GM13976 (cell line): Measurements from ENCODE around the gene KCNH6.

Experiments
- DNase-seq: peaks from one replicate; pipeline ENCODE4 v3.0.0; 2012; ENCODE audit warnings: low spot score
- in situ Hi-C: fragments of 300-500 bp; cut with MboI; formaldehyde crosslinking; loops from one replicate; pipeline ENCODE4 v1.12.0; 2022; ENCODE audit warnings: low sequenced_read_pairs, mixed read lengths, inconsistent platforms; ENCODE audit not compliant: unreplicated experiment
- TF ChIP-seq, protein P1 (sequence below): IDR thresholded peaks from 2 replicates; pipeline ENCODE4 v1.5.1; 2012; ENCODE audit warnings: borderline replicate concordance, mild to moderate bottlenecking; ENCODE audit not compliant: insufficient read depth; ENCODE audit errors: extremely low read depth, missing control alignments, control extremely low read depth

The KCNH6 gene

DNA sequence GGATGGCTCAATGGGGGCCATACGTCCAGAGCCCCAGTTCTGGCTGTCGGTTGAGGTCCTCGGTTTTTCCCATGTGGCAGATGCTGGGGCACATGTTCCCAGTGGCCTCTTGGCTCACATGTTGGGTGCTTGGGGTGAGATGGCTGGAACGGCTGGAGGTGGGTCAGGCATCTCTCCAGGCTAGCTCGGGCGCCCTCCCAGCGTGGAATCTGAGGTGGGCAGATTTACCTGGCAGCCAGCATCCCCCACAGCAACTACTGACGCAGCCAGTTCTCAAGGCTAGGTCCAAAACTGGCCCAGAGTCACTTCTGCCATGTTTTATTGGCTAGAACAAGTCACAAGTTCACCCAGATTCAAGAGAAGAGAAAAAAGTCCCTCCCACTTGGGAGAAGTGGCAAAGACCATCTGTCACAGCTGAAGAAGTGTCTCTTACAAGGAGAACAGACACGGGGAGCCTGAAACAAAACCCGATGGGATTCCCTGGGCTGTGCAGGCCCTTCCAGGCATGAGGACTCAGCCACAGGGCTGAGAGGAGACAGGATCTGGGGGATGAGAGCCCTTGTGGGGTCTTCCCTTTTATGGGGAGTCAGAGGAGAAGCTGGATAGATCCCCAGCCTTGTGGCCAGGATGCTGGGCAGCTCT, 31.1 kb upstream of the KCNH6 start:
- in situ Hi-C loops: no loop called here
- DNase-seq: no peak
- TF ChIP-seq, protein P1, sequence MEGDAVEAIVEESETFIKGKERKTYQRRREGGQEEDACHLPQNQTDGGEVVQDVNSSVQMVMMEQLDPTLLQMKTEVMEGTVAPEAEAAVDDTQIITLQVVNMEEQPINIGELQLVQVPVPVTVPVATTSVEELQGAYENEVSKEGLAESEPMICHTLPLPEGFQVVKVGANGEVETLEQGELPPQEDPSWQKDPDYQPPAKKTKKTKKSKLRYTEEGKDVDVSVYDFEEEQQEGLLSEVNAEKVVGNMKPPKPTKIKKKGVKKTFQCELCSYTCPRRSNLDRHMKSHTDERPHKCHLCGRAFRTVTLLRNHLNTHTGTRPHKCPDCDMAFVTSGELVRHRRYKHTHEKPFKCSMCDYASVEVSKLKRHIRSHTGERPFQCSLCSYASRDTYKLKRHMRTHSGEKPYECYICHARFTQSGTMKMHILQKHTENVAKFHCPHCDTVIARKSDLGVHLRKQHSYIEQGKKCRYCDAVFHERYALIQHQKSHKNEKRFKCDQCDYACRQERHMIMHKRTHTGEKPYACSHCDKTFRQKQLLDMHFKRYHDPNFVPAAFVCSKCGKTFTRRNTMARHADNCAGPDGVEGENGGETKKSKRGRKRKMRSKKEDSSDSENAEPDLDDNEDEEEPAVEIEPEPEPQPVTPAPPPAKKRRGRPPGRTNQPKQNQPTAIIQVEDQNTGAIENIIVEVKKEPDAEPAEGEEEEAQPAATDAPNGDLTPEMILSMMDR: no peak

DNA sequence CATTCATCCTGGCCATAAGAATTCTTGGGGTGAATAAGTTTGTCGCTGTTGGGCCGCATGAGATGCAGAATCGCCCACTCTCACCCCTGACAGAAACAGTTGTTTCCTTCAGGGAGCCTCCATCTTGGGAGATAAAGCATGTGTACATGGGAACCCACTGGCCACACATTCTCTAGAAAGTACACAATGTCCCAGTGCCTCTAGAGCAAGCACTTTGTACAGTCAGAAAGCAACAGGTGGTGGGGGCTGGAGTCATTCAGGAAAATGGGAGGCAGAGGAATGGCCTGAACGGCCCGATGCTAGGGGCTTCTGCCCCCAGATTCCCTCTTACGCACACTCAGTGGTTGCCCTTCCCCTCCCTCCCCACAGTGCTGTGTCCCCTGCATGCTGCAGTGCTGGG, 30.2 kb upstream of the KCNH6 start:
- no peak for DNase-seq
- in situ Hi-C loops: no loop called here
- TF ChIP-seq, protein P1: no peak

- in situ Hi-C loops: no loop called here
Measured at GRCh38 chr17:63493411-63493810, 29.7 kb upstream of the KCNH6 start.

DNA sequence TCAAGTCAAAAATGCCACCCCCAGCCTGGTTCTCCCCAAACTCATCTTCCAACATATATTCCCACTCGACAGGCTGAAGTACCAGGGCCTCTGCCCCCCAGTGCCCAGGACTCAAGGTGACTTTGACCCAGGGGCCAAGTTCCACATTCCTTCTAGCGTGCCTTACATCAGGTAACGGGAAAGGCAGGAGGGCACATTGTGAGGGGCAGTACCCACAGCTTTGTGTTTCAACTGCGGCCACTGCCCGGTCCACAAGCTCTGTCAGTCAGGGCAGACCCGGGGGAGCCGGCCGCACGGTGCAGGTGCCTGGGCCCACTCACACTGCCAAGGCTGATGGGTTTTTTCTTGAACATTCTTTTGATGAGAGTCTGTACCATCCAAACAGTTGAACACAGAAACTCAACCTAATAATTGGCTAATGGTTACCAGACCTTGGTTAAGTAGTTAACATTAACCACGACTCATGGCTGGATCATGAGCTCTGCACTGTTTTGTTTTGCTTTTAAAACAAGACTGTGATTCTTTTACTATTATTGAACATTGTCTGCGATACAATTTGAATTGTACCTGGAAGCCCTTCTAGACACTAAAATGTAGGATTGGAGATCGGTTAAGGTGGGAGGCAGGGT, 28.7 kb upstream of the KCNH6 start:
- TF ChIP-seq, protein P1: no peak
- no peak for DNase-seq
- in situ Hi-C loops: no loop called here

More at GRCh38 chr17:63493411-63493810, 29.7 kb upstream of the KCNH6 start:
- no peak for DNase-seq
- TF ChIP-seq, protein P1: no peak

GRCh38 chr17:63495491-63495890, 27.7 kb upstream of the KCNH6 start:
- no peak for DNase-seq
- in situ Hi-C loops: no loop called here

GRCh38 chr17:63496177-63496576, 27.0 kb upstream of the KCNH6 start:
- TF ChIP-seq, protein P1: no peak
- DNase-seq: no peak
- in situ Hi-C loops: no loop called here

More at GRCh38 chr17:63495491-63495890, 27.7 kb upstream of the KCNH6 start:
- TF ChIP-seq, protein P1: no peak
